K562 (cell line): ENCODE data around the gene ALG8. TPM values are rescaled to one million over a fixed set of nuclear protein-coding genes. Genes with fewer than 3 reads are reported as not detected.
A peak's percentile ranks its signal among the peaks of the same experiment; 100 is the strongest.

Experiments used
- ARID1B ChIP-seq: fragments of 450-650 bp; IDR thresholded peaks from 2 replicates; pipeline ENCODE4 v1.6.1; 2016; ENCODE audit warnings: antibody characterized with exemption, mild to moderate bottlenecking, inconsistent platforms
- ATF1 ChIP-seq, 2 experiments: fragments of 450-650 bp in 1 of 2; IDR thresholded peaks; 2 replicates each; pipeline ENCODE4 v1.6.1; 2016; ENCODE audit warnings: missing compliant biosample characterization in 1 of 2, missing genetic modification characterization in 1 of 2
- ETS1 ChIP-seq: conservative IDR thresholded peaks from 2 replicates; pipeline ENCODE4 v1.6.1; 2011; ENCODE audit warnings: low read depth, mild to moderate bottlenecking, low read length; ENCODE audit not compliant: control insufficient read depth
- FOSL1 ChIP-seq: fragments of 200-800 bp; sonication (Bioruptor generic); conservative IDR thresholded peaks from 2 replicates; pipeline ENCODE4 v1.6.1; 2016; ENCODE audit warnings: missing genetic modification characterization, missing compliant biosample characterization
- FOXP4 ChIP-seq: sonication (generic); formaldehyde crosslinking; IDR thresholded peaks from 2 replicates; pipeline ENCODE4 v1.8.0; 2022; ENCODE audit warnings: mild to moderate bottlenecking, missing genetic modification reagents, borderline replicate concordance
- GTF2A2 ChIP-seq: IDR thresholded peaks from 2 replicates; pipeline ENCODE4 v1.6.1; 2016; ENCODE audit warnings: mild to moderate bottlenecking, missing genetic modification characterization, missing compliant biosample characterization
- GTF2F1 ChIP-seq: IDR thresholded peaks from 2 replicates; pipeline ENCODE4 v1.6.1; 2011; ENCODE audit warnings: low read depth, low read length, improper control_type of control experiment
- HDAC1 ChIP-seq, 2 experiments: fragments of 450-650 bp; IDR thresholded peaks; 2 replicates each; pipeline ENCODE4 v1.6.1; 2016 to 2017; ENCODE audit warnings: inconsistent platforms in 1 of 2, mild to moderate bottlenecking in 1 of 2, moderate library complexity in 1 of 2
- HMG20B ChIP-seq: fragments of 250-450 bp; sonication (Bioruptor Pico); IDR thresholded peaks from 2 replicates; pipeline ENCODE4 v1.5.0; 2021; ENCODE audit warnings: mild to moderate bottlenecking
- MIER1 ChIP-seq: fragments of 450-650 bp; IDR thresholded peaks from 2 replicates; pipeline ENCODE4 v1.6.1; 2016; ENCODE audit warnings: antibody characterized with exemption, mild to moderate bottlenecking, low read depth
- NRF1 ChIP-seq, 2 experiments: fragments of 450-650 bp; IDR thresholded peaks in 1 of 2; conservative IDR thresholded peaks in 1 of 2; 2 replicates each; pipeline ENCODE4 v1.6.1; 2014; ENCODE audit warnings: mild to moderate bottlenecking in 2 of 2
- NUFIP1 ChIP-seq: fragments of 450-650 bp; IDR thresholded peaks from 2 replicates; pipeline ENCODE4 v1.6.1; 2018; ENCODE audit not compliant: partially characterized antibody
- PHF20 ChIP-seq: fragments of 450-650 bp; IDR thresholded peaks from 2 replicates; pipeline ENCODE4 v1.6.1; 2018; ENCODE audit not compliant: partially characterized antibody
- POLR2B ChIP-seq: fragments of 450-650 bp; IDR thresholded peaks from 2 replicates; pipeline ENCODE4 v1.6.1; 2018; ENCODE audit warnings: low read depth; ENCODE audit not compliant: partially characterized antibody
- PRDM10 ChIP-seq: fragments of 450-650 bp; IDR thresholded peaks from 2 replicates; pipeline ENCODE4 v1.6.1; 2018; ENCODE audit not compliant: partially characterized antibody
- SNRNP70 ChIP-seq: fragments of 200-400 bp; formaldehyde crosslinking; optimal IDR thresholded peaks from 2 replicates; pipeline ENCODE3; 2017; ENCODE audit warnings: low read depth, low read length
- ZC3H4 ChIP-seq: sonication (generic); formaldehyde crosslinking; IDR thresholded peaks from 2 replicates; pipeline ENCODE4 v1.9.0; 2021; ENCODE audit warnings: missing genetic modification reagents, borderline replicate concordance
- ZNF280B ChIP-seq: fragments of 250-450 bp; sonication (Bioruptor Pico); IDR thresholded peaks from 2 replicates; pipeline ENCODE4 v1.5.1; 2021; ENCODE audit warnings: mild to moderate bottlenecking
- ZNF41 ChIP-seq: fragments of 250-450 bp; sonication (Bioruptor Pico); conservative IDR thresholded peaks from 2 replicates; pipeline ENCODE4 v1.4.0; 2020; ENCODE audit warnings: mild to moderate bottlenecking
- polyA plus RNA-seq, 8 experiments: library from polyadenylated mRNA; depleted of rRNA in 4 of 8; stranded (reverse) in 5 of 8; unstranded in 3 of 8; fragments of >200 nt; fragmentation: Nextera tagmentation in 2 of 8; fragmentation: Illumina TruSeq in 1 of 8; extraction: Ambion mirVana in 2 of 8; extraction: Trizol in 1 of 8; gene quantifications; 2 replicates each; pipeline versions ENCODE4 v1.2.1 to v1.2.3, GENCODE V29; 2011 to 2014; ENCODE audit warnings: inconsistent platforms in 1 of 8, missing spikeins in 1 of 8
- total RNA-seq, 7 experiments: library from RNA; depleted of rRNA in 6 of 7; stranded (reverse); fragments of >200 nt in 6 of 7; fragmentation: Illumina TruSeq in 2 of 7; extraction: Trizol in 2 of 7; gene quantifications; 2 replicates each; pipeline versions ENCODE4 v1.2.1 to v1.2.3, GENCODE V29; 2011 to 2021; ENCODE audit warnings: low replicate concordance in 1 of 7

ALG8 gene
- total and polyA plus RNA-seq, 9 of the 15 experiments (the other 6 are each of a cell fraction or from before 2014, with no cell fraction given) = 59.3 to 189 (median 106) TPM

- TF ChIP-seq PRDM10 (no peak), FOXP4 (peak; percentile 17; the same call in 1 of the 2 replicates), ARID1B (0 out of 2 replicates have a peak, but pooled peaks have one; percentile 14), HMG20B (CRISPR knock-in tag) (no peak), ATF1 (CRISPR knock-in tag; IDR thresholded peaks at IDR 0.05) (no peak; the same call in 1 of the 2 replicates), ATF1 (tag; IDR thresholded peaks at IDR 0.05) (peak; percentile 87), NRF1 (conservative IDR thresholded peaks at IDR 0.05 in 1 of 2, IDR thresholded peaks at IDR 0.05 in 1 of 2) (peak; percentile 59 to 74), ZNF41 (no peak), ZNF280B (CRISPR knock-in tag) (no peak), SNRNP70 (no peak), ETS1 (peak; percentile 91), POLR2B (peak; percentile 73), GTF2F1 (peak; percentile 82; the same call in 1 of the 2 replicates), HDAC1 (IDR thresholded peaks at IDR 0.05) (peak in 1 of 2 experiments; percentile 87; a peak in 2 of 4 replicates), PHF20 (peak; percentile 86), MIER1 (0 out of 2 replicates have a peak, but pooled peaks have one; percentile 9), ZC3H4 (CRISPR knock-in tag) (no peak), GTF2A2 (tag) (peak; percentile 75), NUFIP1 (peak; percentile 18), FOSL1 (tag) (peak; percentile 37; the same call in 1 of the 2 replicates)
These were observed 60.0 kb downstream of the ALG8 start, which contains the start of gene NDUFC2 (continued) for GRCh38 chr11:78079232-78080083.
